ENCODE data around the gene HDHD2.

DNA sequence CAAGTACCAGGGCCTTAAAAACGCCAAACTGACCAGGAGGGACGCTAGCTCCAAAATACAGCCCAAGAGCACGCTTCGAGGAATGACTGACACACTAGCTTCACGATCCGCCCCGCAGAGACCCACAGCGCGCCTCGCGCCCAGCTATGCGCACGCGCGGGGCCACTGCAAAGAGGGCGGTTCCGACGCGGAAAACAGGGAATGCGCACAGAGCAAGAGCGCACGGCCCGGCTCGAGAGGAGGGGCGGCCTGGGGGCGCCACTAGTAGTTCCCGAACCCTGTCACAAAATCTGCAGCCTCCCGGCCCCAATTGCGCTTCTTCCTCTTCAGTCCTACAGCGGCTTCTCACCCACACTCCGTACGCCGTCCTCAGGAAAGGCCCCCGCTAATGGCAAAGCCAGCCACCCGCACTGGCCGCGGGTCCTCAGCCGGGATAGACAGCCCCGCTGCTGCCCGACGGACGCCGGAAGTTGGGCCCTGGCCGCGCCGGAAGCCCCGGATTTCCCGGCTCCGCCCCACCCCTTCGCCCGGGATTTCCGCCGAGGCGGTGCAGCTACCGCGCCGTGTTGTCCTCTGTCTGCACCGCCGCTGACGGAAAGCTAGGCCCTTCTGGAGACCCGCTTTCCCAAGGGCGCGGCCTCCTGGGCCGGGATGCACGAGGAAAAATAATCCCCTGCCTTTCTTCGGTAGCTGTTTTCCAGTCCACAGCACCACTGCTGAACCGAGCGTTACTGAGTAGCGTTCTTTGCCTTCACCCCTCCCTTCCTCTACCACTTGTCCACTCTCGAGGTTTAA is at the start of gene HDHD2:
- TF ChIP-seq, protein P1, sequence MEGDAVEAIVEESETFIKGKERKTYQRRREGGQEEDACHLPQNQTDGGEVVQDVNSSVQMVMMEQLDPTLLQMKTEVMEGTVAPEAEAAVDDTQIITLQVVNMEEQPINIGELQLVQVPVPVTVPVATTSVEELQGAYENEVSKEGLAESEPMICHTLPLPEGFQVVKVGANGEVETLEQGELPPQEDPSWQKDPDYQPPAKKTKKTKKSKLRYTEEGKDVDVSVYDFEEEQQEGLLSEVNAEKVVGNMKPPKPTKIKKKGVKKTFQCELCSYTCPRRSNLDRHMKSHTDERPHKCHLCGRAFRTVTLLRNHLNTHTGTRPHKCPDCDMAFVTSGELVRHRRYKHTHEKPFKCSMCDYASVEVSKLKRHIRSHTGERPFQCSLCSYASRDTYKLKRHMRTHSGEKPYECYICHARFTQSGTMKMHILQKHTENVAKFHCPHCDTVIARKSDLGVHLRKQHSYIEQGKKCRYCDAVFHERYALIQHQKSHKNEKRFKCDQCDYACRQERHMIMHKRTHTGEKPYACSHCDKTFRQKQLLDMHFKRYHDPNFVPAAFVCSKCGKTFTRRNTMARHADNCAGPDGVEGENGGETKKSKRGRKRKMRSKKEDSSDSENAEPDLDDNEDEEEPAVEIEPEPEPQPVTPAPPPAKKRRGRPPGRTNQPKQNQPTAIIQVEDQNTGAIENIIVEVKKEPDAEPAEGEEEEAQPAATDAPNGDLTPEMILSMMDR (IDR thresholded peaks at IDR 0.05; ENCODE audit: low read length), result no peak
- no peak for TF ChIP-seq EZH2 (optimal IDR thresholded peaks at IDR 0.05; ENCODE audit: low read depth, low read length)
- TF ChIP-seq EZH2phosphoT487 (IDR thresholded peaks at IDR 0.05; ENCODE audit: low read length), result no peak

Data from MM.1S (cell line).